ENCODE results near the gene HCFC1.
A peak's percentile ranks its signal among the peaks of the same experiment; 100 is the strongest.
"Not testable (repeated sequence)": the region's sequence is repeated elsewhere in the genome, so short reads cannot be mapped to it uniquely, and the experiment has no call there.

Gene HCFC1

DNA sequence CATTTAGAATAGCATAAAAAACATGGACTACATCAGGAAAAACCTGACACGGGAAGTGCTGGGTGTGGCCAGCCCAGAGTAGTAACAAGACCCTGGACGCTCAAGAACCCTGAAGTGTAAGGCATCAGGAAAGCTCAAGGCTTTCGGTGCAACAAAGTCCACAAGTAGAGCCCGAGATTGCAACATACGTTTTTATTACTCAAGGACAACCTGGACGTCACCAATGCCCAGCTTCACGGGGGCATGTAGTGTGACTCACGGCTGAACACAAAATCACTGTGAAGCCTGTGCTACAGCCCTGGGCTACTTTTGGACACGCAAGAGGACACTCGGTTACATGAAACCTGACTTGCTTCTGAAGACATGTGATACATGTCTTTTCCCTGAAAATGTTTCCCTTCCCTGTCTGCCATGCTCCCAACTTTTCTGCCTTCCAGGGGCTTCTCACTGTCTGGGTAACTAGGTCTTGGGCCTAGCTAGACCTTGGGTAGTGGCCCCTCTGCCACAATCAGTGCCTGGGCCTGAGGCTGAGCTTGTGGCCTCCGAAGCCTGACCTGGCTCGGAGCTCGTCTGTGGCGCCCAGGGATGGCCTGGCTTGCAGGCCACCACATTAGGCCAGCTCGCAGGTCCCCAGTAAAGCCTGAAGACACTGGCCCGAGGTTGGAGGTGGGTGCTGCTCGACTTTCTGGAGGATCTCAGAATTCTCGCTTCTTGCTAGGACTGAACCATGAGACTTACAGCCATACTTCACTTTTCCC, 38.9 kb upstream of the HCFC1 start:
- no peak for DNase-seq

DNA sequence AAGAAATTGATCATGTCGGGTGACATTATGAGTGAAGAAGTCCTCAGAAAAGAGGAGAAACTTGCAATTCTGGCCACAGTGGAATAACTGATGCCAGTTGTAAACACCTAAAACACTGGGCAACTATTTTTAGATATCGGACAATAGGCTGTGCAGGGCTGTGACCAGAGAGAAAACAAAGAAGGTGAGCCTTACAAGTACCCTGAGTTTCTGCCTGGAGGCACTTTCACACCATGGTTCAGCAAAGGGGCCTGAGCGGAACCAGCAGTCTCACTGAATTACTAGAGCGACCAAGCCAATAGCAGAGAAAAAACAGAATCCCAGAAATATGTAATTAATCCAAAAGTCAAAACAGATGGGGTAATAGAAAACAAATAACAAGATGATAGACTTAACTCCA, 36.9 kb upstream of the HCFC1 start:
- DNase-seq, result no peak

DNA sequence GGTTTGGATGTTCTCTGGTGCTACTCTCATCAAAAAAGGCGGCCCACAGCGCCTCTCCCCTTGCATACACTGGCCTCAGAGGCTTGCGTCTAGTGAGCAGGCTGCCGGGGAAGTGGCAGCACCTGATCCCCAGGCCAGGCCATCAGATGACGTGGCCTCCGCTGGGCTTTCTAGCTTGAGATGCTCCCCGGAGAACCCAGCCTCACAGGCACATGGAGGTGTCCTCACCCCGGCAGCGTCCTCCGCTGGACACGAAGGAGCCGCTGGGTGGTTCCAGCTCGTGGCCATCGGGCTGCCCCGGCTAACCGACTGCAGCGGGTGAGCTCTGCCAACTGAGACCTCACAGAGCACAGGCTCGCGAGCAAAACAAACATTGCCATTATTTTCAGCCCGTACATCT, 35.3 kb upstream of the HCFC1 start:
- DNase-seq, result no peak

DNA sequence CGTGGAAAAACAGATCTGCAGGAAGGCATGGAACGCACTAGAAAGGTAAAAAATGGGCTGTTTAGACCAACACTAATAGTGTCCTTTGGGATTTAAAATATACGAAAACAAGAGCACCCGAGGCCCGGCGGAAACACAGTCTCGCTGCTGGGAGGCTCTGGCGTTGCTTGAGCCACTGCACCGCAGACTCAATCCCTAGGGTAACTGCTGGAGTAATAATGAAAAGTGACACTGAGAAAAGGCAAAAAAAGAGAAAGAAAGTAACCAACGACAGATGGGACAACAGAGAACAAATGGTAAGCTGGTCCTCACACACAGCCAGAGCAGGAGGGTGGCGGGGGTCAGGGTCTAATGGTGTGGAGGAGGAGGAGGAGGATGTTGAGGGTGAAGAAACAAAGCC, 32.7 kb upstream of the HCFC1 start:
- no peak for DNase-seq

GRCh38 chrX:154002215-154002719, 30.6 kb upstream of the HCFC1 start:
- DNase-seq, result peak in 37 of 58 donors; percentile 5 to 64 (median 28)

DNA sequence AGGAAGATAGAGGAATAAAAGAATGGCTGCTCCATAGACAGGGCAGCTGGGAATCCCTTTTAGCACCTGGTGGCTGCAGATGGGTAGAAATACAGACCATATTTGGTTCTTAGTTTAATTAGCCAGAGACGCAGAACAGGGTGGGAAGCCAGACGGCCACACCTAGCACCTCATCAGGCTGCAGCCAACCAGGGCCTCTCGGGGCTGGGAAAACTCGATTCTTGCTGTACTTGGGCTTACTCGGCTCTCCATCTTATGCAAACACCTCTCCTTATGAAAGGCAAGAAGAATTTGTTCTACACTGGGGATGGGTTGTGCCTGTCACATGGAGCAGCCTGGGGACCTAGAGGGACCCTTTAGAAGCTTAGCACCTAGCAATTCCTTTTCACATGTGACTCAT, 28.4 kb upstream of the HCFC1 start:
- no peak for DNase-seq

- no peak for DNase-seq
Observed at GRCh38 chrX:153999359-154000037, 27.9 kb upstream of the HCFC1 start.

DNA sequence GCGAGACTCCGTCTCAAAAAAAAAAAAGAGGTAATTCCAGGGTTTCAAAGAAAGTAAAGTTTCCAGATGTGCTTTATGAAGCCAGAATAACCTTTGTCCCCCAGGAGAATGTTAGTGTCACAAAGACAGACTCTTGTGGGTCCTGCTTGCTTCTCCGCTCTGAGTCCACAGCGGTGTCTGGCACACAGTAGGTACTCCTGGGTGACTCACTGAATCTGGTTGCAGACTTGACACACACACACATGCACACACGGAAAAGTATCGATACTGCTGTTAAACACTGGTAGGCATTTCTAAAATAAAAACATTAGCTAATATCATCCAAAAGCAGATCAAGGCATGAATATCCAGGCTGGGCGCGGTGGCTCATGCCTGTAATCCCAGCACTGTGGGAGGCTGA, 23.9 kb upstream of the HCFC1 start:
- no peak for DNase-seq

DNA sequence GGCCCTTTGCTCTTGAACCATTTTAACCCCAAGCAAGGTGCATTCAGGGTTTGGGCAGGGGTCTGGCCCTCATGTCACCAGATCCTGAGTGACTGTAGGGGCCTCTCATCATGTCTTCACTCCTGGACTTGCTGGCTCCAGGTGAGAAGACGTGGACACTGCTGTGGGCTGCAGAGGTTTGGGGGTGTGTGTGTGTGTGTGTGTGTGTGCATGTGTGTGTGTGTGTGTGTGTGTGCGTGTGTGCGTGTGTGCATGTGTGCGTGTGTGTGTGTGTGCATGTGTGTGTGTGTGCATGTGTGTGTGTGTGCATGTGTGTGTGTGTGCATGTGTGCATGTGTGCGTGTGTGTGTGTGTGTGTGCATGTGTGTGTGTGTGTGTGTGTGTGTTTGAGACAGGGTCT, 22.8 kb upstream of the HCFC1 start:
- not testable (repeated sequence) for DNase-seq

GRCh38 chrX:153993978-153994377, 22.4 kb upstream of the HCFC1 start:
- no peak for DNase-seq

- no peak for DNase-seq
Observed at GRCh38 chrX:153993079-153993478, 21.5 kb upstream of the HCFC1 start.

DNA sequence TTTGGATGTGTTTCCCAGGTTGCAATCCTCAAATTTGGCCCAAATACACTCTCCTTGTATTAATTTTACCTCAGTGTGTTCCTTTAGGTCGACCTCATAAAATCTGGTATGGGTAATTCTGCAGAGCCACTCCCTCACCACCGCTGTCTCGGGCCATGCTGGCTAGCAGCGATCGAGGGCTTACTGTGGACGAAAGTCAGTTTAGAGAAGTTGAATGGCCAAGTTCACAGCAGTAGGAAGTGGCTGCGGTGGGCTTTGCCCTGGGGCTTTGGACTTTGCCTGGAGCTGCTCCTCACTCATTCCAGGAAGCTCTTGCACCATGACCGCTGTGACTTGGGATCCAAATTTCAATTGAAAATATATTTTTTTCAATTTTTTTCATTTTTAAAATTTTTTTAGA, 20.6 kb upstream of the HCFC1 start:
- no peak for DNase-seq

DNA sequence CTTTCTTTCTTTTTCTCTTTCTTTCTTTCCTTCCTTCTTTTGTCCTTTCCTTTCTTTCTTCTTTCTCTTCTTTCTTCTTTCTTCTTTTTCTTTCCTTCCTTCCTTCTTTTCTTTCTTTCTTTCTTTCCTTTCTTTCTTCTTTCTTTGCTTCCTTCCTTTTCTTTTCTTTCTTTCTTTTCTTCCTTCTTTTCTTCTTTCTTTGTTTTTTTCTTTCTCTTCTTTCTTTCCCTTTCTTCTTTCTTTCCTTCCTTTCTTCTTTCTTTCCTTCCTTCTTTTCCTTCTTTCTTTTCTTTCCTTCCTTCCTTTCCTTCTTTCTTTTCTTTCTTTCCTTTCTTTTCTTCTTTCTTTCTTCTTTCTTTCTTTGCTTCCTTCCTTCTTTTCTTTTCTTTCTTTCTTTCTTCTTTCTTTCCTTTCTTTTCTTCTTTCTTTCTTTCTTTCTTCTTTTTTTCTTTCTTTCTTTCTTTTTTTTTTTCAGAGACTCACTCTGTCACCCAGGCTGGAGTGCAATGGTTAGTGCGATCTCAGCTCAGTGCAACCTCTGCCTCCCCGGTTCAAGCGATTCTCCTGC, 19.5 kb upstream of the HCFC1 start:
- no peak for DNase-seq

- DNase-seq, result no peak
Observed at GRCh38 chrX:153989973-153990655, 18.5 kb upstream of the HCFC1 start.

DNA sequence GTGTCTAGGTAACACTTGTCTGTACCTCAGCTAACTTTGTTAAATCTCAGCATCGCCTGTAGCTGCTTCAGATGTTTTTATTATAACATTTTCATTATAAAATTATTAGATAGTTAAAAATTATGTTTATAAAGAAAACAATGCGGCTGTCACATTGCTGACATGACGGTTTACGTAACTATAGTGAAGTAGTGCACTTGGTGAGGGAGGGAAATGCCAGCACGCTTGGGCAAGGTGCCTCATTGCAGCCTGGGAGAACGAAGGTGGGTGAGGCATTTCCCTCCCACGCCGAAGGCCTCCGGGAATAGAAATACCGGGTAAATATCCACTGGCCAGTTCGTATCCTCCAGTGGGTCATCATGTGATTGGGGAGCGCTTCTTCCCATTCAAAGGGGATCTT, 16.9 kb upstream of the HCFC1 start:
- DNase-seq, result no peak

- DNase-seq, result no peak
Observed at GRCh38 chrX:153984351-153985178, 12.9 kb upstream of the HCFC1 start.

- no peak for DNase-seq
Observed at GRCh38 chrX:153983321-153983801, 11.7 kb upstream of the HCFC1 start.

DNA sequence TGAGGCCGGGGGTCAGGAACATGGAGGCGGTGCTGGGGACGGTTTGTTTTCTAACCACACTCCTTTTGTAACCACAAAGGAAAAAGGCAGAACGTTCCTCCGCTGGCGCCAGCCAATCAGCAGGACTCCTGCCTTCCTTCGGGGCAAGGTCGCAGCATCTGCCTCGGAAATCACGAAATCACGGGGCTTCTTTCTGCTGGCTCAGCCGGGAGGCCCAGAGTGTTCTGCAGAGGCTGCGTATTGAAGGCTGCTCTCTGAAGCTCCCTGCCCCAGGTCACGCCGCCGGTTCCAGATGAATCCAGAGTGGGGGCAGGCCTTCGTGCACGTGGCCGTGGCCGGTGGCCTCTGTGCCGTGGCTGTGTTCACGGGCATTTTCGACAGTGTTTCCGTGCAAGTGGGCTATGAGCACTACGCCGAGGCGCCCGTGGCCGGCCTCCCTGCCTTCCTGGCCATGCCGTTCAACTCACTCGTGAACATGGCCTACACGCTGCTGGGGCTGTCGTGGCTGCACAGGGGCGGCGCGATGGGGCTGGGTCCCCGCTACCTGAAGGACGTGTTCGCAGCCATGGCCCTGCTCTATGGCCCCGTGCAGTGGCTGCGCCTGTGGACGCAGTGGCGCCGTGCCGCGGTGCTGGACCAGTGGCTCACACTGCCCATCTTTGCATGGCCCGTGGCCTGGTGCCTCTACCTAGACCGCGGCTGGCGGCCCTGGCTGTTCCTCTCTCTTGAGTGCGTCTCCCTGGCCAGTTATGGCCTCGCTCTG, 10.3 kb upstream of the HCFC1 start:
- DNase-seq, result peak in 3 of 58 donors; percentile 5 to 23 (median 5)

DNA sequence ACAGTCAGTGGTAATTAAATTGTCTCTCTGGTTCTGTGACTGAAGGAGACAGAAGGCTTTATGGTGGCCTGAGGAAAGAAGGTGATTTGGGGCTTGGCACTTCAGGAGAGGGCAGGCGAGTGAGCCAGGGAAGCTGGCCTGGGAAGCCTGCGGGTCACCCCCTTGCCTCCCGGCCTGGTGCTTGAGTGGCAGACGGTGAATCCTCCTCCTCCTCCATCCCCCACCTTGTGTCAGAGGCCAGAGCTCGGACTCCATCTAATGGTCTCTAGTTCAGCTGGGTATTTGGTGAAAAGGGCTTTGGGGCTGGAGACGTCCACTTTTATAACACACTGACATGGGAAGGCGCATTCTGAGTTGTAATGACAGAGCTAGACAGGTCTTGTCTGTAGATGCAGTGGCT, 9.6 kb upstream of the HCFC1 start:
- DNase-seq, result no peak

GRCh38 chrX:153980394-153980793, 8.8 kb upstream of the HCFC1 start:
- DNase-seq, result not testable (repeated sequence)

All from anterior cingulate cortex (tissue), 58 donors.